Loucy (cell line): ENCODE results near the gene OTOP3.

Source experiments
- EZH2phosphoT487 ChIP-seq: fragments of 200-600 bp; IDR thresholded peaks from 2 replicates; pipeline ENCODE4 v1.6.1; 2018; ENCODE audit warnings: antibody characterized with exemption, mild to moderate bottlenecking, moderate library complexity, borderline replicate concordance
- TF ChIP-seq, protein P1 (sequence below): fragments of 200-600 bp; sonication (generic); conservative IDR thresholded peaks from 2 replicates; pipeline ENCODE4 v1.5.1; 2014; ENCODE audit warnings: mild to moderate bottlenecking, antibody characterized with exemption, low read length

DNA sequence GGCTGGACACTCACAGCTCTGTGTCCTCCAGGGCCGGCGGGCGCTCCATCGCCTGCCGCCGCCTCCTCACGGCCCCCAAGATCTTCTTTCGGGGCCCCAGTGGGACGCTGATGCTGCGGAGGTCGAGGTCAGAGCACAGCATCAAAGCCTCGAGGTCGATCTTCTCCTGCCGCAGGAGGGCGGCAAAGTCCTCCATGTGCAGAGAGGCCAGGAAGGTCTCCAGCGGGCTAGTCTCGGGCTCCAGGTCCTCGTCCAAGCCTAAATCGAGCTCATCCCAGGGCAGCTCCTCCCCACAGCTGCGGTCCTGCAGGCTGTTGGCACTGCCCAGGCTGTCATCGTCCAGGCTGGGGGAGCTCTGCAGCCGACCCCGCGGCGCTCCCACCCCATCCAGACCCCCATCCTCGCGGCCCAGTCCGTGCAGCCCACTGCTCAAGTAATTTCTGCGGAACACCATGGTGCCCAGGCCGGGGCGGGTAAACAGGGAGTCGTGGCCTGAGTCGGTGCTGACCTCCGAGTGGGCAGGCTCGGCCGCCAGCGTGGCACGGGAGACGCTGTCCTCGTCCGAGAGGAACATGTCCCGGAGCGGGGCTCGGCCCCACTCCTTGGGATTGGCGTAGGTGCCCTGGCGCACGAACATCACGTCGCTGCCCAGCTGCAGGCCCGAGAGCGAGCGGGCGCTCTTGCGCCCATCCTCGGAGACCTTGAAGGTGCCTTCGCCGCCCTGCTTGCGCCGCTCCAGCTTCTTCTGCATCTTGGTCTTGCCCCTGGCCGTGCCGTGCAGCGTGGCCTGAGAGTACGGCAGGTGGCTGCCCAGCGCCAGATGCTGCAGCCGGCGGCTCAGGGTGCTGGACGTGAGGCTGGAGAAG, 16.0 kb upstream of the OTOP3 start:
- TF ChIP-seq, protein P1, sequence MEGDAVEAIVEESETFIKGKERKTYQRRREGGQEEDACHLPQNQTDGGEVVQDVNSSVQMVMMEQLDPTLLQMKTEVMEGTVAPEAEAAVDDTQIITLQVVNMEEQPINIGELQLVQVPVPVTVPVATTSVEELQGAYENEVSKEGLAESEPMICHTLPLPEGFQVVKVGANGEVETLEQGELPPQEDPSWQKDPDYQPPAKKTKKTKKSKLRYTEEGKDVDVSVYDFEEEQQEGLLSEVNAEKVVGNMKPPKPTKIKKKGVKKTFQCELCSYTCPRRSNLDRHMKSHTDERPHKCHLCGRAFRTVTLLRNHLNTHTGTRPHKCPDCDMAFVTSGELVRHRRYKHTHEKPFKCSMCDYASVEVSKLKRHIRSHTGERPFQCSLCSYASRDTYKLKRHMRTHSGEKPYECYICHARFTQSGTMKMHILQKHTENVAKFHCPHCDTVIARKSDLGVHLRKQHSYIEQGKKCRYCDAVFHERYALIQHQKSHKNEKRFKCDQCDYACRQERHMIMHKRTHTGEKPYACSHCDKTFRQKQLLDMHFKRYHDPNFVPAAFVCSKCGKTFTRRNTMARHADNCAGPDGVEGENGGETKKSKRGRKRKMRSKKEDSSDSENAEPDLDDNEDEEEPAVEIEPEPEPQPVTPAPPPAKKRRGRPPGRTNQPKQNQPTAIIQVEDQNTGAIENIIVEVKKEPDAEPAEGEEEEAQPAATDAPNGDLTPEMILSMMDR = no peak
- no peak for TF ChIP-seq EZH2phosphoT487
